Stimulated activated CD4-positive, alpha-beta T cell treated with anti-CD3 and anti-CD28 coated beads, Interleukin-4, amount 100 ng/mL, for 48 hours (primary cell): Measurements from ENCODE around the gene MRAP.
"Not testable (repeated sequence)": the region's sequence is repeated elsewhere in the genome, so short reads cannot be mapped to it uniquely, and the experiment has no call there.

ENCODE experiments used
- DNase-seq, 2 donors: peaks; one replicate each; pipeline ENCODE4 v3.0.0-alpha.2; 2020; ENCODE audit warnings: low read depth in 2 of 2

The MRAP gene

DNA sequence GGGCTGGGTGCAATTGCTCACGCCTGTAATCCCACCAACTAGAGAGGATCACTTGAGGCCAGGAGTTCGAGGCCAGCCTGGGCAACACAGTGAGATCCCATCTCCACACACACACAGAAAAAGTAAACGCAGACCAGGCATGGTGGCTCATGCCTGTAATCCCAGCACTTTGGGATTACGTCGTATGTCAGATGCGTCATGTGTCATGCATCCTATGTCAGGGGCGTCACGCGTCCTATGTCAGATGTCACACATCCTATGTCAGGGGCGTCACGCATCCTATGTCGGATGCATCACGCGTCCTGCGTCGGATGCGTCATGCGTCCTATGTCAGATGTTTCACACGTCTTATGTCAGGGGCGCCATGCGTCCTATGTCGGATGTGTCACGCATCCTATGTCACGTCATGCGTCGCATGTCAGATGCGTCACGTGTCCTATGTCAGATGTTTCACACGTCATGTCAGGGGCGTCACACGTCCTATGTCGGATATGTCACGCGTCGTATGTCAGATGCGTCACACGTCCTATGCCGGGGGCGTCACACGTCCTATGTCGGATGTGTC, 1.5 kb downstream of the MRAP start:
- no peak for DNase-seq

- DNase-seq = no peak
Observed at GRCh38 chr21:32301596-32301995, 2.9 kb downstream of the MRAP start.

GRCh38 chr21:32302560-32302959, 3.9 kb downstream of the MRAP start:
- no peak for DNase-seq

DNA sequence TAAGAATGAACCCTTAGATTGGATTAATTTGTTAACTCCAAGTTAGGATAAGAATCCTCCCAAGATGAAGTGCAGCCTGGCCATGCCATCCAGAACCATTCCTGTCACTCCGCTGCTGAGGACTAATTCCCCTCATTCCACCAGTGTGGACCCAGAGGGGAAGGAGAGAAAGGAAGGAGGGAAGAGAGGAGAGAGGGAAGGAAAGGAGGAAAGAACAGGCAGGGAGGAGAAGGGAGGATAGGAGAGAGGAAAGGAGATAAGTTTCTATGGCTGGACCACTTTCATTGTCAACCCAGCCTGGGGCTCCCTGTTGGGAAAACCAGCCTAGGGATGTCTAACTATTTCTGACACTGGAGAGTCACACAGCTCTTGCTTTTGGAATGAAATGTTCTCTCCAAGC, 4.7 kb downstream of the MRAP start:
- no peak for DNase-seq

- DNase-seq = no peak
Observed at GRCh38 chr21:32304998-32305397, 6.3 kb downstream of the MRAP start.

GRCh38 chr21:32306021-32306780, 7.5 kb downstream of the MRAP start:
- DNase-seq = no peak

DNA sequence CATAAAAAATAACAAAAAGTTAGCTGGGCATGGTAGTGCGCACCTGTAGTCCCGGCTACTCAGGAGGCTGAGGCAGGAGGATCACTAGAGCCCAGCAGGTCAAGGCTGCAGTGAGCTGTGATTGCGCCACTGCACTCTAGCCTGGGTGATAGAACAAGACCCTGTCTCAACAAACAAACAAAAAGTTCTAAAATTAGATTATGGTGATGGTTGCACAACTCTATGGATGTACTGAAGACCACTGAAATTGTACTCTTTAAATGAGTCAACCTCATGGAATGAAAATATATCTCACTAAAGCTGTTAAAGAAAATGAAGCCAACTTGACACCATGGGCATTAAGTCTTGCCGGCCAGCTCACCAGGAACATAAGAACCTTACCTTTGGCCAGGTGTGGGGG, 9.1 kb downstream of the MRAP start:
- DNase-seq = no peak

DNA sequence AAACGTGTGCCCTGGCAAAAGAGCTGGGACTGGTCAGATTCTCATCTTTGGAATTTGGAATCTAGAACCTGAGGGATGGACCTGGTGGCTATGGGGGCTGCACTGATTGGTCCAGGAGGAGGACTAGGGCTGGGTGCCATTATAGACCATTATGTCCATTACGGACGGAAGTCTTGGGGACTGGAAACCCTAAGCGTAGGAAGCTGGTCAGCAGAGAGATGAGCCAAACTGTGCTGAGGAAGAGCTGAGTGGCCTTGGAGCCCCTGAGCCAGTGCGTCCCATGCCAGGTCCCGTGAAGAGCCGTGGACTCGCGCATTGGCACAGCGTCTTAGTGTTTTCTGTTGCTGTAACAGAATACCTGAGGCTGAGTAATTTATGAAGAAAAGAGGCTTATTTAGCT, 10.0 kb downstream of the MRAP start:
- no peak for DNase-seq

DNA sequence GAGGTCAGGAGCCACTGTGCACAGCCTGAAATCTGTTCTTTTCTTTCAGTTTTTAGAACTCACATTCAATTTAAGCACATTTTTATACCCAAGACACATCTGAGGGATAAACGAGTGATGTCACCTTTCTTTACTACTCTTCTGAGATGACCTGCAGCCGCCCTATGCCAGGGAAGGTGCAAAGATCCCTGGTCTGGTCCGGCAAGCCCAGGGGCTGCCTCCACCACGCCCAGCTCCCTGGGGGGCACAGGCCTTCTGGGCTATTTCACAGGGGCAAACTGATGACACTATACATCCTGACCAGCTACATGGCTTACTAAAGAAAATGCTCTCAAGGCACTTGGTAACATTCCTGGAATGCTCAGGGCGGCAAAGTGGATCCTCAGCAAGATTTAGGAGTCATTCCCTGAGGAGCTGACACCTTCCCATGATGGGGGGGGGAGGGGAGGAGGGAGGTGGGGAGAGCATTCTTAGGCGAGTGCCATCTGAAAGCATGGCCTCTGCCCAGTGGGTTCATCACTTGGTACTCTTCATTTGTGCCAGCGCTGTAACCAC, 11.3 kb downstream of the MRAP start:
- DNase-seq = no peak

GRCh38 chr21:32310976-32311375, 12.3 kb downstream of the MRAP start:
- not testable (repeated sequence) for DNase-seq

GRCh38 chr21:32311621-32312020, 13.0 kb downstream of the MRAP start:
- DNase-seq = no peak

DNA sequence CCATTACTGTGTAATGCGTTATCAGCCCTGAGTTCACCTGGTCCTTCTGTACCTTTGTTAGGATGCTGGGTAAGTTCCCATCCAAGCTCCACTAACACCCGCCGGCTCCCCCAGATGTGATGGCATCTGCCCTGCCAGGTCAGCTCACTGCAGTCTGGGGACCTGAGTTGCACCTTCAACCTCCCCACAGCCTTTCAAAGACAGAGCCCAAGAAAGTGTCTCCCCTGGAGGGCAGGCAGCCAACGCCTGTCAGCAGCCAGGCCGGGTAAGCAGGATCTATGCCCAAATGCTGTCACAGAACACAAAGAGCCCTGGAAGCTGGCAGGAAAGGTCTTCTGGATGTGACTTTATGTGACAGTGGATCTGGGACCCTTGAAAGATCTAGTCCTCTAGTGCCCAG, 13.7 kb downstream of the MRAP start:
- DNase-seq = no peak

DNA sequence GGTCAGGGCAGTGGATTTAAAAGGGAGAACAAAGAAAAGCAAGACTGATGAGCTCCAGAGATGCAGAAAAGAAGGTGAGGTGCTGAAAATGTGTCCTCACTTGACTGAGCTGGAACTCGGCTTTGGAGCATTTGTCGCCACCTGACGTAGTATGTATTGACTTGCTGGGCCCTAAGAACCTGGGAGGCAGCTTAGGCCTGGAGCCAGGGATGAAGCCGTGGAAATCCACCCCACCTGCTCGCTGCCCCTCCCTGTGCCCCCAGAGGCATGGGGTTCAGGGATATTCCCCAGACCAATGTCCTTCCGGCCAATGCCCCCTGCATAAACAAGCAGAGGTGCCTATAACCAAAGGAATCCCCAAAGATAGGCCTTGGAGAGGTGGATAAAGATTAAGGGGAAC, 14.3 kb downstream of the MRAP start:
- no peak for DNase-seq

DNA sequence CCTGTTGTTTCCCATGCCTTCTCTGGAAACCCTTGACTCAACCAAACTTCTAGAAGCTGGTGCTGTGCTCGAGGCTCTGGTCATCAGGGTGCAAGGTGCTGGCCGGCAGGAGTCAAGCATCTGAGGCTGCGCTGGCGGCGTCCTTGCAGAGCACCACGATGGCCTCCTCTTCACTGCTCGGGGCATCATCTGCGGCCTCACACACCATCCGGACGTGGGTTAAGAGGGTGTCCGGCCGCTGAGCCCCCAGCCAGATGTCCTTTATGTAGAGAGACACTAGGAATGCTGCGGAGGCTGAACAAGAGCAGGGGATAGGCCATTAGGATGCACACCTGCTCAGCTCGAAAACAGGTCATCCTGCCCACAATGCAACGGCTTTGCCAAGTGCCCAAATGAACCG, 16.2 kb downstream of the MRAP start:
- no peak for DNase-seq

DNA sequence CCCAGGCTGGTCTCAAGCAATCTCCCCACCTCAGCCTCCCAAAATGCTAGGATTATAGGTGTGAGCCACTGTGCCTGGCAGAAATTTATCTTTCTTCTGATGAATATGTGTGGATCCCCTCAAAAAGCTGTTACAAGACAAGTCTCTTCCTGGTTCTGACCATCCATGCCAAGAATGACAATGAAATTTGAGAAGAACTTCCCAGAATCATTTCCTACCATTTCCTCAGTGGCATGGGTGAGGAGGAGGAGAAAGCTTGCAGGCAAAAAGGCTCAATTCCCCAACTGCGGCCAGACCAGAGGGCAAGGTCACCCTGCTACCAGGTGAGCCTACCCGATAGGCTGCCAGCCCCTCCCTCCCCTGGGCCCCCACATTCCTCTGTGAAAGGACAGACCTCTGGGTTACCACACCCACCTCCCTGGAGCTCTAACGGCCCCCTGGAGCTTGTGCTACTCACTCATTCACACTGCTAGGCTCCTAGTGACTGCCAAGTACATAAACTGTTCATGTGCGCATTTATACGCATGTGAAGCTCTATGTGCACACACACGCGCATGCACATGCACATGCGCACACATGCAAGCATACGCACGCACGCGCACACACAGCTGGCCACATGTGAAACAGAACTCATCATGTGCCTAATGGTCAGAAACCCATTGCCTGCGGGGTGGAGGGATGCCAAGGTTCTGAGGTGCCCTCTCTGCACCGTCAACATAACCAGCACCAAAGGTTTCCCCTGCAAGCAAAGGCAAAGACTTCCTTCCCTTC, 17.0 kb downstream of the MRAP start:
- no peak for DNase-seq

DNA sequence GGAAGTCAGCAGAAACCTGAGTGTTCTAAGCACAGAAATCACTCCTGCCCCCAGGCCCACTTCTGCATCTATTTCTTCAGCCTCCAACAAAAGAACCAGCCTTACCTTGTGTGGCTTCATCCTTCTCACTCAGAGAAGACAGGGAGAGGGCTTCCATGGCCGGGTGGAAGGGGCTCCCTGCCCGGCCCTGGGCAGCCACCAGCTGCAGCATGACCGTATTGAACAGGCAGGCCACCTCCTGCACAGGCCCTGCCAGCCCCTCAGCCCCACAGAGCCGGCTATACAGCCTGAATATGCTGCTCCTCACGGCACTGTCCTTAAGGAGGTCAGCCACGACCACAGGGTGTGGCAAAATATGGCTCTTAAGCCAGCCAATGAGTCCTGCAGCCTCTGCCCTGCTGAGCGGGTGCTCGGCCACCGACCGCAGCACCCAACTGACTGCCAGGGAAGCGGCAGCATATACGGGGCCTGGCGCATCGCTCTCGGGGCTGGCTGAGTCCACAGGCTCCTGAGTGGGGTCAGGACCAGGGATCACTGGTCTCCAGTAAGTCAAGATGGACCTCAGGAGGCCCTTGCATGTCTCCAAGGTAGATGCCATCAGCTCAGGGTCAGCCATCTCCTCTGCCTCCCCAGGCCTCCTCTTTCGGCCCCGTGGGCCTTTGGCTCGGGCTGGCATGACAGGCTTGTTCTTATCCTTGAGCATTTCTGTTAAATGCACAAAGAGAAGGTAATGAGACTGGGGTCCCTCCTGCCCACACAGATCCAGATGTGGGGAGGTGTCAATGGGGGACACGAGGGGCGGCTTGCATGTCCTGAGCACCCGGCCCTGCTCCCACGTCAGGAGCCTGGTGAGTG, 17.9 kb downstream of the MRAP start:
- DNase-seq = no peak

GRCh38 chr21:32317726-32318125, 19.1 kb downstream of the MRAP start:
- DNase-seq = no peak

DNA sequence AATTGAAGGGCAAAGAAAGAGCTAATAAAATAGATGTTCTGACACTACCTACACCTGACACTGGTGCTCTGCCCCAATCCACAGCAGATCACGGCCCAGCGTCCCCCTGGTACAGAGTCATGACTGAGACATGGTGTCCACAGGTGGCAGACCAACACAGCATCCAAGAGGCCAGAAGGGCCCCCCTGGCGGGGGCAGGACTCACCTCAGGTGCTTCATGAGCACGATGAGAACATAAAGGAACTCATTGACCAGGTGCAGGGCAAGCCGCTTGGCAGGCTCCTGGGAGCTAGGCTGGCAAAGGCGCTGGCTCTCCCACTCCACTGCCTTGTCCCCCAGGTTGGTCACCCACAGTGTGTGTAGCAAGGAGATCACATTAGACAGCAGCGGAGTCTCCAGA, 20.4 kb downstream of the MRAP start:
- DNase-seq = no peak

- no peak for DNase-seq
Observed at GRCh38 chr21:32320059-32320458, 21.4 kb downstream of the MRAP start.

DNA sequence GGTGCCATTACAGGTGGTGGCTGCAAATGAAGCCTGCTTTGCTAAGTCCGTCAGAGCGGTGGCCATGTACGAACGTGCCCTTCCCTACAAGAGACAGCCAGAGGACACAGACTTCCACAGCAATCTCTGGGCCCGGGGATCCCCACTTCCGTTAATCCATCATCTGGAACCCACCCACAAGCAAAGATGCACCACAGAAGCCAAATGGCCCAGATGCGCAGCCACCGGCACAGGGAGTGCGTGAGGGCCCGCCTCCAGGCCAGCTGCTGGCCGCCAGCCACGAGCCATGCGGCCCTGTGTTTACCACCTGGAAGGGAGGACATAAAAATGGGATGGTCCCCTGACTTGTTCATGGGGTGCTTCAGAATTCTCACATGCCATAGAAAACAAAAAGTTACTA, 22.1 kb downstream of the MRAP start:
- DNase-seq = no peak

DNA sequence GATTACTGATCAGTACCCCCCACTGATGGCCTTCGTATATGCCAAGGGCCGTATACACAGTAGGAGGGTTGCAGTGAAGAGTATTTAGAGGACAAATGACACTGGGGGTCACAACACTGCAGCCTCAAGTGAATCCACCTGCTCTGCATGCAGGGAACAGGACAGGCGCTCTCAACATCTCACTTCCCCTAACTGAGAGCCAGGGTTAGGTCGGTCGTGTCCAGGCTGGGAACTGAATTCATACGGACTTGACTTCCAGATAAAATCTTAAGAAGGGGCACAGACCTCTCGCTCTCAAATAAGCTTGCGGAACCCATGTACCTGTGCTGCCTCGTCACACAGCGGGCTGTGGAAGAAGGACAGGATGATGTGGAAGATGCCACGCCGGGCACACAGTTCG, 22.8 kb downstream of the MRAP start:
- DNase-seq = no peak

GRCh38 chr21:32322103-32322502, 23.4 kb downstream of the MRAP start:
- no peak for DNase-seq
